NB4 (cell line): ENCODE results near the gene PIEZO2.

Experiments
- CTCF ChIP-seq: IDR thresholded peaks from one replicate; pipeline ENCODE4 v1.5.1; 2012; ENCODE audit warnings: low read depth, low read length
- POLR2A ChIP-seq: IDR thresholded peaks from 2 replicates; pipeline ENCODE4 v1.6.1; 2011; ENCODE audit warnings: mild to moderate bottlenecking; ENCODE audit not compliant: insufficient read length; ENCODE audit errors: extremely low read depth

DNA sequence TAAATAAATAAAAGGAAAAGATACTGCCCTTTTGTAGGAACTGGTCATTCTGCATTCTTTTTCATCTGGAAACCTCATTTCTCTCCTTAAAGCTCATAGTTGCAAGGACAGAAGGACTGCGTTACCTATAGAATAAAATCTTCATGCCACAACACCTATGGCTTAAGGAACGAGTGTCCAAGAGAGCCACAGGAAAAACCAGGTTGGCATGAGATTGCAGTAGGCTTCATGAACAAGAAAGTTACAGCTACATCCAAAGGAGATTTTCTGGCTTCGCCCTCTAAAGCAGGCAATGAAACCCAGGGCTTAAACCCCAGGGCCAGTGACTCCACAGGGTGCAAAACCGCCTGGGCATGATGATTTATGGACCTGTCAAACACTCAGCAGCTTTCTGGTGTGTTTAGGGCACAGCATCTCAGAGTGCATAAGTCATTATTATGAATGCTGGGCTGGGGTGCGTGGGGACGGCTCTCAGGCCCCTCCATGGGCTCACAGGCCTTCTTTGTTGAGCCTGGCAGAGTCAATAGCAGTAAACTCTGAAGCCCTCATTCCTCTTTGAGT lies 30.7 kb upstream of the PIEZO2 start:
- TF ChIP-seq CTCF (no peak), POLR2A (no peak)
